ENCODE results near the gene ENPP5. TPM values are rescaled to one million over a fixed set of nuclear protein-coding genes. Genes with fewer than 3 reads are reported as not detected.

The ENPP5 gene
- total RNA-seq, 1 experiment from 2014 or later, result not detected

- POLR2A ChIA-PET, result no interaction called here
- Histone ChIP-seq H3K4me3 (ENCODE audit: low read depth in 2 of 2, low read length in 2 of 2) (no peak overlapping the region), H3K9me3 (ENCODE audit: control insufficient read depth, insufficient read depth, low read depth, low read length) (no peaks in the 10 kb centered on the region), H3K27me3 (ENCODE audit: control insufficient read depth, insufficient read depth, low read length) (no peaks in the 10 kb centered on the region; the same call in 1 of the 2 replicates), H3K4me1 (ENCODE audit: control insufficient read depth, insufficient read depth, low read length) (no peaks in the 10 kb centered on the region), H3K36me3 (ENCODE audit: control insufficient read depth, insufficient read depth, low read length) (no peaks in the 10 kb centered on the region), H3K27ac (ENCODE audit: low read length) (no peak overlapping the region)
- intact Hi-C loops (cut with micrococcal nuclease; ENCODE audit: unreplicated experiment), result no loop called here
- ATAC-seq (no peak), DNase-seq (ENCODE audit: low read depth, low spot score) (no peak)
- CTCF ChIA-PET, result no interaction called here
- no TSS peak for BruUV-seq (replicated peaks)
- TF ChIP-seq POLR2AphosphoS5 (IDR thresholded peaks at IDR 0.05; ENCODE audit: low read depth, low read length) (no peak), SIN3A (IDR thresholded peaks at IDR 0.05; ENCODE audit: borderline replicate concordance, insufficient read depth, low read depth, low read length) (no peak), CTCF (IDR thresholded peaks at IDR 0.05) (no peak), REST (IDR thresholded peaks at IDR 0.05; ENCODE audit: insufficient read depth in 1 of 2, low read depth in 2 of 2, low read length in 1 of 2) (no peak), TCF7L2 (IDR thresholded peaks at IDR 0.05; ENCODE audit: low read depth, low read length) (no peak)
- in situ Hi-C loops (cut with HindIII; ENCODE audit: low pct_unique_long_range_greater_than_20kb, low sequenced_read_pairs), result no loop called here
These were observed 33.9 kb downstream of the ENPP5 start for GRCh38 chr6:46136831-46137230.

- no peak overlapping the region for H3K27ac ChIP-seq (ENCODE audit: low read length)
- H3K4me3 ChIP-seq (ENCODE audit: low read depth in 2 of 2, low read length in 2 of 2), result no peak overlapping the region
- ChIA-PET CTCF (no interaction called here), POLR2A (no interaction called here)
- H3K4me1 ChIP-seq (ENCODE audit: control insufficient read depth, insufficient read depth, low read length), result peaks cover 3% of the 10 kb centered on the region; the same call in 1 of the 2 replicates
- DNase-seq (ENCODE audit: low read depth, low spot score) (no peak), ATAC-seq (no peak)
- no peaks in the 10 kb centered on the region; the same call in 1 of the 2 replicates for H3K27me3 ChIP-seq (ENCODE audit: control insufficient read depth, insufficient read depth, low read length)
- no peaks in the 10 kb centered on the region for H3K9me3 ChIP-seq (ENCODE audit: control insufficient read depth, insufficient read depth, low read depth, low read length)
- in situ Hi-C loops (cut with HindIII; ENCODE audit: low pct_unique_long_range_greater_than_20kb, low sequenced_read_pairs) (no loop called here), intact Hi-C loops (cut with micrococcal nuclease; ENCODE audit: unreplicated experiment) (no loop called here)
- no peaks in the 10 kb centered on the region; the same call in 1 of the 2 replicates for H3K36me3 ChIP-seq (ENCODE audit: control insufficient read depth, insufficient read depth, low read length)
- no peak for TF ChIP-seq POLR2AphosphoS5 (IDR thresholded peaks at IDR 0.05; ENCODE audit: low read depth, low read length)
- no peak for TF ChIP-seq SIN3A (IDR thresholded peaks at IDR 0.05; ENCODE audit: borderline replicate concordance, insufficient read depth, low read depth, low read length)
- TF ChIP-seq CTCF (IDR thresholded peaks at IDR 0.05), result no peak
- no peak for TF ChIP-seq TCF7L2 (IDR thresholded peaks at IDR 0.05; ENCODE audit: low read depth, low read length)
- TF ChIP-seq REST (IDR thresholded peaks at IDR 0.05; ENCODE audit: insufficient read depth in 1 of 2, low read depth in 2 of 2, low read length in 1 of 2), result no peak
- BruUV-seq (replicated peaks), result no TSS peak
These were observed 35.6 kb downstream of the ENPP5 start for GRCh38 chr6:46135176-46135575.
